ENCODE results near the gene B3GNT5.
A peak's percentile ranks its signal among the peaks of the same experiment; 100 is the strongest.

The B3GNT5 gene

DNA sequence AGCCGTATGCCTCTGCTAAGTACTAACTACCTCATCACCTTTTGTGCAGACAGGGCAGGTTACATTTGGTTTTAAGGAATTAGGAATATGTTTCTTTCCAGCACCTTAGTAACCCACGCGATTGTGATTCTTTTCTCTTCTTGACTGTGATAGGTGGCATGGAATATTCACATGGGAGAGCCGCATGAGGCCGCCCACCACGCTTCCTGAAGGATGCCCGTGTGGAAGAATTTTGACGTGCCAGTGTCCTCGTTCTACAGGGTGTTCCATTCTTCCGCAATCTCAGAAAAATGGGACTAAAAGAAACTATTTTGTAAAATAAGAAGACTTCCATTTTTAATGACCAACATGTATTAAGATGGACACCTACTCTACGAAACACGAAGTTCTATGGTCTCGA, 16.3 kb downstream of the B3GNT5 start:
- H3K4me3 ChIP-seq (replicated peaks; ENCODE audit: low read depth, low read length) = no peak overlapping the region
- TF ChIP-seq, protein P1, sequence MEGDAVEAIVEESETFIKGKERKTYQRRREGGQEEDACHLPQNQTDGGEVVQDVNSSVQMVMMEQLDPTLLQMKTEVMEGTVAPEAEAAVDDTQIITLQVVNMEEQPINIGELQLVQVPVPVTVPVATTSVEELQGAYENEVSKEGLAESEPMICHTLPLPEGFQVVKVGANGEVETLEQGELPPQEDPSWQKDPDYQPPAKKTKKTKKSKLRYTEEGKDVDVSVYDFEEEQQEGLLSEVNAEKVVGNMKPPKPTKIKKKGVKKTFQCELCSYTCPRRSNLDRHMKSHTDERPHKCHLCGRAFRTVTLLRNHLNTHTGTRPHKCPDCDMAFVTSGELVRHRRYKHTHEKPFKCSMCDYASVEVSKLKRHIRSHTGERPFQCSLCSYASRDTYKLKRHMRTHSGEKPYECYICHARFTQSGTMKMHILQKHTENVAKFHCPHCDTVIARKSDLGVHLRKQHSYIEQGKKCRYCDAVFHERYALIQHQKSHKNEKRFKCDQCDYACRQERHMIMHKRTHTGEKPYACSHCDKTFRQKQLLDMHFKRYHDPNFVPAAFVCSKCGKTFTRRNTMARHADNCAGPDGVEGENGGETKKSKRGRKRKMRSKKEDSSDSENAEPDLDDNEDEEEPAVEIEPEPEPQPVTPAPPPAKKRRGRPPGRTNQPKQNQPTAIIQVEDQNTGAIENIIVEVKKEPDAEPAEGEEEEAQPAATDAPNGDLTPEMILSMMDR (IDR thresholded peaks at IDR 0.05; ENCODE audit: low read length, missing control alignments) = no peak
- DNase-seq (ENCODE audit: low read depth) = no peak

DNA sequence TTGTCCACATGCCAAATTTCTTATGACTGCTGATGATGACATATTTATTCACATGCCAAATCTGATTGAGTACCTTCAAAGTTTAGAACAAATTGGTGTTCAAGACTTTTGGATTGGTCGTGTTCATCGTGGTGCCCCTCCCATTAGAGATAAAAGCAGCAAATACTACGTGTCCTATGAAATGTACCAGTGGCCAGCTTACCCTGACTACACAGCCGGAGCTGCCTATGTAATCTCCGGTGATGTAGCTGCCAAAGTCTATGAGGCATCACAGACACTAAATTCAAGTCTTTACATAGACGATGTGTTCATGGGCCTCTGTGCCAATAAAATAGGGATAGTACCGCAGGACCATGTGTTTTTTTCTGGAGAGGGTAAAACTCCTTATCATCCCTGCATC, 17.3 kb downstream of the B3GNT5 start:
- TF ChIP-seq, protein P1 (IDR thresholded peaks at IDR 0.05; ENCODE audit: low read length, missing control alignments) = no peak
- no peak overlapping the region for H3K4me3 ChIP-seq (replicated peaks; ENCODE audit: low read depth, low read length)
- no peak for DNase-seq (ENCODE audit: low read depth)

DNA sequence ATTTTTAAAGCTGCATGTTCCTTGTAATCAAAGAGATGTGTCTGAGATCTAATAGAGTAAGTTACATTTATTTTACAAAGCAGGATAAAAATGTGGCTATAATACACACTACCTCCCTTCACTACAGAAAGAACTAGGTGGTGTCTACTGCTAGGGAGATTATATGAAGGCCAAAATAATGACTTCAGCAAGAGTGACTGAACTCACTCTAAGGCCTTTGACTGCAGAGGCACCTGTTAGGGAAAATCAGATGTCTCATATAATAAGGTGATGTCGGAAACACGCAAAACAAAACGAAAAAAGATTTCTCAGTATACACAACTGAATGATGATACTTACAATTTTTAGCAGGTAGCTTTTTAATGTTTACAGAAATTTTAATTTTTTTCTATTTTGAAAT, 19.1 kb downstream of the B3GNT5 start:
- no peak for DNase-seq (ENCODE audit: low read depth)
- TF ChIP-seq, protein P1 (IDR thresholded peaks at IDR 0.05; ENCODE audit: low read length, missing control alignments) = no peak
- H3K4me3 ChIP-seq (replicated peaks; ENCODE audit: low read depth, low read length) = no peak overlapping the region

DNA sequence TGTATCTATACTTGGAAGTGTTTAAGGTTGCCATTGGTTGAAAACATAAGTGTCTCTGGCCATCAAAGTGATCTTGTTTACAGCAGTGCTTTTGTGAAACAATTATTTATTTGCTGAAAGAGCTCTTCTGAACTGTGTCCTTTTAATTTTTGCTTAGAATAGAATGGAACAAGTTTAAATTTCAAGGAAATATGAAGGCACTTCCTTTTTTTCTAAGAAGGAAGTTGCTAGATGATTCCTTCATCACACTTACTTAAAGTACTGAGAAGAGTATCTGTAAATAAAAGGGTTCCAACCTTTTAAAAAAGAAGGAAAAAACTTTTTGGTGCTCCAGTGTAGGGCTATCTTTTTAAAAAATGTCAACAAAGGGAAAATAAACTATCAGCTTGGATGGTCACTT, 19.7 kb downstream of the B3GNT5 start:
- DNase-seq (ENCODE audit: low read depth) = no peak
- H3K4me3 ChIP-seq (replicated peaks; ENCODE audit: low read depth, low read length) = no peak overlapping the region
- TF ChIP-seq, protein P1 (IDR thresholded peaks at IDR 0.05; ENCODE audit: low read length, missing control alignments) = no peak

DNA sequence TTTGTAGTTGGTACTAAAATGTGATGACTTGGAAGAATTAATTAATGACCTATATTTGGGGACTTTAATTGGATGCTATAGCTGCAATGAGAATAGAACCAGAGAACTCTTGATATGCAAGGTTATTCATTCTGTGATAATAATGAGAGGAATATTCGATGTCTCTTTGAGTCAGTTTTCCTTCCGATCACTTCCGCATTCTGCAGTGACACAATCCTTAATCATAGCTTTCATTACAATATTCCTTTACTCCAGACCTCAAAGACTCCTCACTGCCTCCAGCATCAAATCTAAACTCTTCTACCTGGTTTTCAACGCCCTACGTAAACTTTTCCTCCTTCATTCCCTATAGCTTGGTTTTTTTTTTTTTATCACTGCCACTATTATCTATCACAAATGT, 21.6 kb downstream of the B3GNT5 start:
- no peak overlapping the region for H3K4me3 ChIP-seq (replicated peaks; ENCODE audit: low read depth, low read length)
- TF ChIP-seq, protein P1 (IDR thresholded peaks at IDR 0.05; ENCODE audit: low read length, missing control alignments) = no peak
- DNase-seq (ENCODE audit: low read depth) = no peak

DNA sequence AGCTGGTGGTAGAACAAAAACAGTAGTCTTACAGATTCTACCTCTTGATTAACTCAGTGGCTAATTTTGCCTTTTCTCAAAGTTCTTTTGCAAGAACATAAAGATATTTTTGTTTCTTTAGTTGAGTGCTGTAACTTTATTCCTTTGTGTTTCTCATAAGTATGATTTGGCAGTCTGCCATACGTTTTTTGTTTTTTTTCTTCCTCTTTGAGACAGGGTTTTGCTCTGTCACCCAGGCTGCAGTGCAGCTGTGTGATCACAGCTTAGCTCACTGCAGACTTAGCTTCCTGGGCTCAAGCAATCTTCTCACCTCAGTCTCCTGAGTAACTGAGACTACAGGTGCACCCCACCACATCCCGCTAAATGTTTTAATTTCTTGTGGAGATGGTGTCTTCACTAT, 22.4 kb downstream of the B3GNT5 start:
- TF ChIP-seq, protein P1 (IDR thresholded peaks at IDR 0.05; ENCODE audit: low read length, missing control alignments) = no peak
- peak; percentile 92 for DNase-seq (ENCODE audit: low read depth)
- H3K4me3 ChIP-seq (replicated peaks; ENCODE audit: low read depth, low read length) = no peak overlapping the region

DNA sequence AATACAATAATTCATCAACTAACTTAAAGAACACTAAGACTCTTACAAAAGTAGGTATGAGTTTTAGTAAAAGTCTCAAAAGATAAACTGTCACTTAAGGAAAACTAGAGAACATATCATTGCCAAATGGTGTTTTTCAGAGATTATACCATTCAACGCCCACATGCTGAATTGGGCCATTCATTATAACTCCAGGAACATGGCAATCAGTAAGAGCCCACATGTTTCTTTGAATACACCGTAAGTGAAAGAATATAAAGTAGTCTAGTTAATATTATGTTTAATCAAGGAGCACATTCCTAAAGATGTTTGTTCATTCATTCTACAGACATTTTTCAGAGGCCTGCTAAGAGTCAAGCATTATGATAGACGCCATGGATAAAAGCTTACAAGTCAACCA, 22.9 kb downstream of the B3GNT5 start:
- TF ChIP-seq, protein P1 (IDR thresholded peaks at IDR 0.05; ENCODE audit: low read length, missing control alignments) = no peak
- no peak overlapping the region for H3K4me3 ChIP-seq (replicated peaks; ENCODE audit: low read depth, low read length)
- no peak for DNase-seq (ENCODE audit: low read depth)
